GM12891 (cell line): ENCODE data around the gene GRK3.

Experiments used
- POLR2A ChIP-seq: IDR thresholded peaks from 2 replicates; pipeline ENCODE4 v1.6.1; 2011; ENCODE audit warnings: low read depth, low read length, control low read depth
- POLR2AphosphoS5 ChIP-seq: IDR thresholded peaks from 2 replicates; pipeline ENCODE4 v1.6.1; 2011; ENCODE audit warnings: low read depth, low read length, control low read depth
- POU2F2 ChIP-seq: IDR thresholded peaks from 2 replicates; pipeline ENCODE4 v1.6.1; 2011; ENCODE audit warnings: low read depth, mild to moderate bottlenecking, control low read depth, low read length, moderate library complexity

DNA sequence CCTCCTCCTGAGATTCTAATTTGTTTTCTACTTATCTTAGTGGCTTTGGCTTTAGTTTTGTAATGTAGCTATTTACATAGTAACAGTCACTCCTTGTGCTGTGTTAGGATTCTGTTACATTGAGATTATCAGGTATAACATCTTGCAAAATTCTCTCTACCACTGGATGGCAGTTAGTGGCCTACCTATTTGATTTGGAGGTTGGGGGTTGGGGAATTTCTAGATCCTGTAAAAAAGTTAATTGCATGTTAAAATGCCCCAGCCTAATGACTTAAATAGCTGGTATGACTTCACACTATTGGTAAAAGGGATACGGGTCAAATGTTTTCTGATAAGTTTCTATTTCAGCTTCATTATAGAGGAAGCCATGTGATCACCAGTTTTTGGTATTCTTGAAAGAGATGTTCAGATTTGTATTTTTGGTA is 2.8 kb downstream of the GRK3 start:
- TF ChIP-seq POLR2AphosphoS5: no peak
- TF ChIP-seq POU2F2: no peak
- TF ChIP-seq POLR2A: no peak
